ENCODE measurements around the gene PACSIN1. TPM values are rescaled to one million over a fixed set of nuclear protein-coding genes. Genes with fewer than 3 reads are reported as not detected.

The PACSIN1 gene
- total RNA-seq, 4 donors from 2014 or later, result 0.28 TPM; not detected in 3

GRCh38 chr6:34459899-34460593, 5.8 kb upstream of the PACSIN1 start:
- DNase-seq, result no peak
- Histone ChIP-seq H3K27ac (no peak overlapping the region), H3K9me3 (no peaks in the 10 kb centered on the region), H3K27me3 (no peaks in the 10 kb centered on the region), H3K4me1 (no peaks in the 10 kb centered on the region), H3K36me3 (no peaks in the 10 kb centered on the region), H3K4me3 (no peak overlapping the region)
- intact Hi-C loops (cut with DNase I; ENCODE audit: low total_unique reads), result no loop called here
- TF ChIP-seq CTCF (IDR thresholded peaks at IDR 0.05) (peak in 3 of 4 experiments; percentile 13 to 36 (median 33)), POLR2A (IDR thresholded peaks at IDR 0.05) (no peak)

- H3K9me3 ChIP-seq, result no peaks in the 10 kb centered on the region
- H3K4me3 ChIP-seq, result no peak overlapping the region
- peaks cover 0 to 4% of the 10 kb centered on the region in 2 donors for H3K4me1 ChIP-seq
- DNase-seq, result no peak
- H3K27me3 ChIP-seq, result no peaks in the 10 kb centered on the region
- H3K27ac ChIP-seq, result no peak overlapping the region
- intact Hi-C loops (cut with DNase I; ENCODE audit: low total_unique reads), result no loop called here
- TF ChIP-seq CTCF (IDR thresholded peaks at IDR 0.05) (no peak), POLR2A (IDR thresholded peaks at IDR 0.05) (no peak)
- H3K36me3 ChIP-seq, result no peaks in the 10 kb centered on the region
Observed at GRCh38 chr6:34460796-34461507, 4.9 kb upstream of the PACSIN1 start.

- Histone ChIP-seq H3K27me3 (no peaks in the 10 kb centered on the region), H3K4me1 (peaks cover 0 to 8% of the 10 kb centered on the region in 2 donors), H3K36me3 (no peaks in the 10 kb centered on the region), H3K4me3 (no peak overlapping the region), H3K27ac (no peak overlapping the region), H3K9me3 (no peaks in the 10 kb centered on the region)
- TF ChIP-seq POLR2A (IDR thresholded peaks at IDR 0.05) (no peak), CTCF (IDR thresholded peaks at IDR 0.05) (no peak)
- intact Hi-C loops (cut with DNase I; ENCODE audit: low total_unique reads), result no loop called here
- no peak for DNase-seq
Observed at GRCh38 chr6:34462010-34462409, 3.9 kb upstream of the PACSIN1 start.

- no peak for TF ChIP-seq POLR2A (IDR thresholded peaks at IDR 0.05)
- TF ChIP-seq CTCF (IDR thresholded peaks at IDR 0.05), result no peak
- DNase-seq, result no peak
- intact Hi-C loops (cut with DNase I; ENCODE audit: low total_unique reads), result no loop called here
- H3K4me1 ChIP-seq, result peaks cover 0 to 8% of the 10 kb centered on the region in 2 donors
- no peak overlapping the region for H3K27ac ChIP-seq
- no peaks in the 10 kb centered on the region for H3K27me3 ChIP-seq
- H3K4me3 ChIP-seq, result no peak overlapping the region
- H3K36me3 ChIP-seq, result no peaks in the 10 kb centered on the region
- H3K9me3 ChIP-seq, result no peaks in the 10 kb centered on the region
Observed at GRCh38 chr6:34462551-34462971, 3.3 kb upstream of the PACSIN1 start.

- no peak for TF ChIP-seq POLR2A (IDR thresholded peaks at IDR 0.05)
- no peak for TF ChIP-seq CTCF (IDR thresholded peaks at IDR 0.05)
- H3K9me3 ChIP-seq, result no peaks in the 10 kb centered on the region
- no peak overlapping the region for H3K27ac ChIP-seq
- H3K27me3 ChIP-seq, result no peaks in the 10 kb centered on the region
- H3K4me3 ChIP-seq, result no peak overlapping the region
- intact Hi-C loops (cut with DNase I; ENCODE audit: low total_unique reads), result no loop called here
- no peaks in the 10 kb centered on the region for H3K36me3 ChIP-seq
- peaks cover 0 to 8% of the 10 kb centered on the region in 2 donors for H3K4me1 ChIP-seq
- no peak for DNase-seq
Observed at GRCh38 chr6:34463299-34463698, 2.6 kb upstream of the PACSIN1 start.
